Cardiac septum (tissue), 1 donor: ENCODE measurements around the gene SLC35B1. TPM values are rescaled to one million over a fixed set of nuclear protein-coding genes. Genes with fewer than 3 reads are reported as not detected.
"Not testable (repeated sequence)": the region's sequence is repeated elsewhere in the genome, so short reads cannot be mapped to it uniquely, and the experiment has no call there.

ENCODE experiments used
- DNase-seq: peaks from one replicate; pipeline ENCODE4 v3.0.0-alpha.2; 2020; ENCODE audit warnings: low spot score
- intact Hi-C: fragments of 100-400 bp; cut with DNase I; formaldehyde crosslinking; loops from one replicate; pipeline ENCODE4 v1.14.0; 2022
- total RNA-seq: library from RNA; stranded (reverse); fragmentation: NEBNext Ultra II Directional; extraction: Animal tissue kit (Norgen Biotek cat#: 25700); gene quantifications from one replicate; pipeline ENCODE4 v1.2.1, GENCODE V29; 2021
- donor health status: DM: no; HTN: no; CAD: no.

The SLC35B1 gene
- total RNA-seq, 1 donor from 2014 or later = 73.8 TPM

- peak; percentile 99 for DNase-seq
- intact Hi-C loops = loop anchor here (5.0 kb wide), 3 partner anchors 41 to 101 kb away; partner anchors contain the start of gene NXPH3
Observed at GRCh38 chr17:49677933-49678847, 29.6 kb downstream of the SLC35B1 start, which contains the start of gene SPOP. Gene SPOP, minus strand, starts transcription at chr17:49678097. Its CDS starts 55,287 bp downstream, at chr17:49622810.

- intact Hi-C loops = loop anchor here (5.0 kb wide), 3 partner anchors 40 to 100 kb away; partner anchors contain the start of gene NXPH3
- DNase-seq = peak; percentile 98
Observed at GRCh38 chr17:49677134-49677932, 30.4 kb downstream of the SLC35B1 start.

- DNase-seq = no peak
- intact Hi-C loops = loop anchor here (5.0 kb wide), 3 partner anchors 39 to 99 kb away; partner anchors contain the start of gene NXPH3
Observed at GRCh38 chr17:49676276-49676868, 31.4 kb downstream of the SLC35B1 start.

GRCh38 chr17:49674507-49674906 lies 33.3 kb downstream of the SLC35B1 start:
- no peak for DNase-seq
- intact Hi-C loops = no loop called here

GRCh38 chr17:49673679-49674078 lies 34.1 kb downstream of the SLC35B1 start:
- DNase-seq, intact Hi-C loops: not testable (repeated sequence)

- intact Hi-C loops = no loop called here
- no peak for DNase-seq
Observed at GRCh38 chr17:49670641-49671040, 37.1 kb downstream of the SLC35B1 start.

- intact Hi-C loops = no loop called here
Observed at GRCh38 chr17:49670002-49670401, 37.8 kb downstream of the SLC35B1 start.

GRCh38 chr17:49667854-49668253 lies 39.9 kb downstream of the SLC35B1 start:
- intact Hi-C loops = no loop called here
- DNase-seq = no peak

More at GRCh38 chr17:49670002-49670401, 37.8 kb downstream of the SLC35B1 start:
- DNase-seq = no peak

- intact Hi-C loops = no loop called here
- DNase-seq = no peak
Observed at GRCh38 chr17:49664706-49665211, 43.0 kb downstream of the SLC35B1 start.

- intact Hi-C loops = no loop called here
- no peak for DNase-seq
Observed at GRCh38 chr17:49659661-49660382, 47.9 kb downstream of the SLC35B1 start.

GRCh38 chr17:49656247-49656646 lies 51.5 kb downstream of the SLC35B1 start:
- intact Hi-C loops = no loop called here
- no peak for DNase-seq

Other genes starting within 250 kb of the SLC35B1 start
- 9.9 TPM for gene NGFR, start 212.7 kb downstream of the SLC35B1 start, total RNA-seq
- gene NXPH3, start 132.1 kb downstream of the SLC35B1 start, total RNA-seq = 4.4 TPM
- 68.3 TPM for gene SPOP, start 29.9 kb downstream of the SLC35B1 start, total RNA-seq
- gene FAM117A, start 56.2 kb upstream of the SLC35B1 start, total RNA-seq = 5.8 TPM
- 63.2 TPM for gene KAT7, start 80.7 kb upstream of the SLC35B1 start, total RNA-seq
- 1.7 TPM for gene TAC4, start 140.1 kb upstream of the SLC35B1 start, total RNA-seq